ENCODE results near the gene COQ8B. TPM values are rescaled to one million over a fixed set of nuclear protein-coding genes. Genes with fewer than 3 reads are reported as not detected.

COQ8B gene
- total RNA-seq, 1 experiment from 2014 or later, result 62.9 TPM

- TF ChIP-seq, protein P1, sequence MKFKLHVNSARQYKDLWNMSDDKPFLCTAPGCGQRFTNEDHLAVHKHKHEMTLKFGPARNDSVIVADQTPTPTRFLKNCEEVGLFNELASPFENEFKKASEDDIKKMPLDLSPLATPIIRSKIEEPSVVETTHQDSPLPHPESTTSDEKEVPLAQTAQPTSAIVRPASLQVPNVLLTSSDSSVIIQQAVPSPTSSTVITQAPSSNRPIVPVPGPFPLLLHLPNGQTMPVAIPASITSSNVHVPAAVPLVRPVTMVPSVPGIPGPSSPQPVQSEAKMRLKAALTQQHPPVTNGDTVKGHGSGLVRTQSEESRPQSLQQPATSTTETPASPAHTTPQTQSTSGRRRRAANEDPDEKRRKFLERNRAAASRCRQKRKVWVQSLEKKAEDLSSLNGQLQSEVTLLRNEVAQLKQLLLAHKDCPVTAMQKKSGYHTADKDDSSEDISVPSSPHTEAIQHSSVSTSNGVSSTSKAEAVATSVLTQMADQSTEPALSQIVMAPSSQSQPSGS (CRISPR knock-in tag; IDR thresholded peaks at IDR 0.05; ENCODE audit: borderline replicate concordance, low read depth), result no peak
- TF ChIP-seq PRRX2 (CRISPR knock-in tag; IDR thresholded peaks at IDR 0.05) (0 out of 2 replicates have a peak, but pooled peaks have one; percentile 22), NFE2L1 (CRISPR knock-in tag; IDR thresholded peaks at IDR 0.05) (no peak; the same call in 1 of the 2 replicates)
Observed at GRCh38 chr19:40750874-40751537, 34.3 kb upstream of the COQ8B start, which contains the start of gene SNRPA (continued).

DNA sequence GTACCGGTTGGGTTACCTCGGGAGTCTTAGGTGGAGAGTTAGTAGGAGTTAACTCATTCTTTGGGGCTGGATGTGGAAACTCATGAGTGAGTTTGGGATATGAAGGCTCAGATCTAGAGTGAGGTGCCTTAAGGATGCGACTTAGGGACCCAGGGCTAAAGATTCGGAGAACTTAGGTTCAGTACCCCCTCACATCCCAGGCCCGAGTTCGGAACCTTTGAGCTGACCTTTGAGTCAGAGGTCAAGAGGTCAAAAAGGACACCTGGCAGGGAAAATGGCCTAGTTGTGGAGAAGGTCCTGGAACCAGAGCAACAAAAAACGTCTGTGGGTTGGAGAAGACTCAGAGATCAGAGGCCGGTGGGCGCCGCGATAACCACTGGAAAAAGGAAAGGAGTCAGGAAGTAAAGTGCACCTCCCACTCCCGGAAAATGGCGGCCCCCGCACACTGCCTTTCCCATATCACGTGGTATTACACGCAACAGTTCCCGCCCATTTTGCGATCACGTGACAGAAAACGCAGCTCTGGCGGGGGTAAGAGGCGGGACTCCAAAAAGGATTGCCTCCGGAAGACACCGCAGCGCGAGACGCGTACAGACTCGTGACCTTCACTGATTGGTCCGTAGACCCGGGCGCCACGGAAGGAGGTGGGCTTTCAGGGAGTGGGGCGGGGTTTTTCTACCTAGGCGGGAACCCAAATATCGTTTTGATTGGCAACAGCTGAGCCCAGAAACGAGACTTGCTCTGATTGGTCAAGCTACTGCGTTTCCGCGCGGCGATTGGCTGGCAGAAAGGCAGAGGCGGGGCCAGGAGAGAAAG, 33.6 kb upstream of the COQ8B start, which contains the start of gene ACTMAP:
Gene ACTMAP (minus strand): TSS at position 420 of the 816 bp plus-strand sequence. CDS start 674 bp downstream, outside the sequence.
- Mint-ChIP-seq H3K27me3 (ENCODE audit: low read depth) (no peaks in the 10 kb centered on the region), H3K27ac (peak within 1 kb of the TSS; percentile 100), H3K9me3 (no peaks in the 10 kb centered on the region), H3K4me1 (peaks cover 38% of the 10 kb centered on the region), H3K4me3 (peak within 1 kb of the TSS; percentile 99), H3K36me3 (peaks cover 30% of the 10 kb centered on the region)
- CTCF ChIA-PET, result interaction anchor here (0.5 to 2.5 kb wide), 13 partner anchors 28 to 512 kb away, joined by 3 to 13 read pairs (median 6); partner anchors contain the start of genes COQ8B, EGLN2, ITPKC and RAB4B
- ATAC-seq (peak; percentile 93), DNase-seq (ENCODE audit: low spot score) (peak; percentile 99)
- POLR2A ChIA-PET, result interaction anchor here (0.5 to 2.5 kb wide), 11 partner anchors 9 to 512 kb away, joined by 3 to 34 read pairs (median 3); partner anchors contain the start of genes COQ8B, EGLN2, ITPKC and NUMBL
- TF ChIP-seq ZNF671 (CRISPR knock-in tag; IDR thresholded peaks at IDR 0.05) (no peak), STAT6 (CRISPR knock-in tag; conservative IDR thresholded peaks at IDR 0.05; ENCODE audit: low read depth) (no peak), SOX15 (CRISPR knock-in tag; IDR thresholded peaks at IDR 0.05) (no peak), CREM (CRISPR knock-in tag; IDR thresholded peaks at IDR 0.05) (peak; percentile 77; the same call in 1 of the 2 replicates), PRRX2 (CRISPR knock-in tag; IDR thresholded peaks at IDR 0.05) (no peak), ELF4 (CRISPR knock-in tag; IDR thresholded peaks at IDR 0.05; ENCODE audit: low read depth) (no peak), ESRRA (CRISPR knock-in tag; IDR thresholded peaks at IDR 0.05; ENCODE audit: borderline replicate concordance) (peak; percentile 69; the same call in 1 of the 2 replicates), TEAD1 (CRISPR knock-in tag; IDR thresholded peaks at IDR 0.05) (no peak), ZNF263 (CRISPR knock-in tag; IDR thresholded peaks at IDR 0.05; ENCODE audit: low read depth) (no peak), ZNF396 (CRISPR knock-in tag; IDR thresholded peaks at IDR 0.05; ENCODE audit: borderline replicate concordance) (no peak), USF1 (CRISPR knock-in tag; IDR thresholded peaks at IDR 0.05) (peak; percentile 98), ZNF138 (CRISPR knock-in tag; conservative IDR thresholded peaks at IDR 0.05) (no peak), FOXK1 (CRISPR knock-in tag; IDR thresholded peaks at IDR 0.05) (peak; percentile 24), ZNF121 (CRISPR knock-in tag; IDR thresholded peaks at IDR 0.05) (no peak), SMAD3 (CRISPR knock-in tag; IDR thresholded peaks at IDR 0.05; ENCODE audit: borderline replicate concordance) (no peak), ATF1 (CRISPR knock-in tag; IDR thresholded peaks at IDR 0.05) (no peak), NFYB (CRISPR knock-in tag; conservative IDR thresholded peaks at IDR 0.05; ENCODE audit: low read depth) (peak; percentile 78), NR2C2 (CRISPR knock-in tag; IDR thresholded peaks at IDR 0.05) (peak; percentile 33; the same call in 1 of the 2 replicates), NFE2L1 (CRISPR knock-in tag; IDR thresholded peaks at IDR 0.05) (no peak), FOXP1 (CRISPR knock-in tag; IDR thresholded peaks at IDR 0.05; ENCODE audit: borderline replicate concordance) (0 out of 2 replicates have a peak, but pooled peaks have one; percentile 23), NFATC4 (CRISPR knock-in tag; IDR thresholded peaks at IDR 0.05) (no peak), TEAD4 (CRISPR knock-in tag; IDR thresholded peaks at IDR 0.05) (no peak)
- TF ChIP-seq, protein P2, sequence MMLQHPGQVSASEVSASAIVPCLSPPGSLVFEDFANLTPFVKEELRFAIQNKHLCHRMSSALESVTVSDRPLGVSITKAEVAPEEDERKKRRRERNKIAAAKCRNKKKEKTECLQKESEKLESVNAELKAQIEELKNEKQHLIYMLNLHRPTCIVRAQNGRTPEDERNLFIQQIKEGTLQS (CRISPR knock-in tag; conservative IDR thresholded peaks at IDR 0.05), result no peak
- TF ChIP-seq, protein P3, sequence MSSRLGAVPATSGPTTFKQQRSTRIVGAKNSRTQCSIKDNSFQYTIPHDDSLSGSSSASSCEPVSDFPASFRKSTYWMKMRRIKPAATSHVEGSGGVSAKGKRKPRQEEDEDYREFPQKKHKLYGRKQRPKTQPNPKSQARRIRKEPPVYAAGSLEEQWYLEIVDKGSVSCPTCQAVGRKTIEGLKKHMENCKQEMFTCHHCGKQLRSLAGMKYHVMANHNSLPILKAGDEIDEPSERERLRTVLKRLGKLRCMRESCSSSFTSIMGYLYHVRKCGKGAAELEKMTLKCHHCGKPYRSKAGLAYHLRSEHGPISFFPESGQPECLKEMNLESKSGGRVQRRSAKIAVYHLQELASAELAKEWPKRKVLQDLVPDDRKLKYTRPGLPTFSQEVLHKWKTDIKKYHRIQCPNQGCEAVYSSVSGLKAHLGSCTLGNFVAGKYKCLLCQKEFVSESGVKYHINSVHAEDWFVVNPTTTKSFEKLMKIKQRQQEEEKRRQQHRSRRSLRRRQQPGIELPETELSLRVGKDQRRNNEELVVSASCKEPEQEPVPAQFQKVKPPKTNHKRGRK (CRISPR knock-in tag; IDR thresholded peaks at IDR 0.05; ENCODE audit: borderline replicate concordance), result no peak
- TF ChIP-seq, protein P4, sequence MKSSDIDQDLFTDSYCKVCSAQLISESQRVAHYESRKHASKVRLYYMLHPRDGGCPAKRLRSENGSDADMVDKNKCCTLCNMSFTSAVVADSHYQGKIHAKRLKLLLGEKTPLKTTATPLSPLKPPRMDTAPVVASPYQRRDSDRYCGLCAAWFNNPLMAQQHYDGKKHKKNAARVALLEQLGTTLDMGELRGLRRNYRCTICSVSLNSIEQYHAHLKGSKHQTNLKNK (CRISPR knock-in tag; IDR thresholded peaks at IDR 0.05), result no peak
- TF ChIP-seq, protein P5, sequence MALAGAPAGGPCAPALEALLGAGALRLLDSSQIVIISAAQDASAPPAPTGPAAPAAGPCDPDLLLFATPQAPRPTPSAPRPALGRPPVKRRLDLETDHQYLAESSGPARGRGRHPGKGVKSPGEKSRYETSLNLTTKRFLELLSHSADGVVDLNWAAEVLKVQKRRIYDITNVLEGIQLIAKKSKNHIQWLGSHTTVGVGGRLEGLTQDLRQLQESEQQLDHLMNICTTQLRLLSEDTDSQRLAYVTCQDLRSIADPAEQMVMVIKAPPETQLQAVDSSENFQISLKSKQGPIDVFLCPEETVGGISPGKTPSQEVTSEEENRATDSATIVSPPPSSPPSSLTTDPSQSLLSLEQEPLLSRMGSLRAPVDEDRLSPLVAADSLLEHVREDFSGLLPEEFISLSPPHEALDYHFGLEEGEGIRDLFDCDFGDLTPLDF (CRISPR knock-in tag; IDR thresholded peaks at IDR 0.05), result no peak

All from WTC11 (cell line).